K562 (cell line): ENCODE measurements around the gene SALL2. TPM values are rescaled to one million over a fixed set of nuclear protein-coding genes. Genes with fewer than 3 reads are reported as not detected.

ENCODE experiments used
- CBFB ChIP-seq: sonication (generic); formaldehyde crosslinking; IDR thresholded peaks from 2 replicates; pipeline ENCODE4 v1.4.0; 2020; ENCODE audit warnings: mild to moderate bottlenecking, missing genetic modification reagents
- FOXK2 ChIP-seq, 2 experiments: fragments of 450-650 bp; IDR thresholded peaks in 1 of 2; conservative IDR thresholded peaks in 1 of 2; 2 replicates each; pipeline ENCODE4 v1.6.1; 2016; ENCODE audit warnings: low read depth in 2 of 2, mild to moderate bottlenecking in 1 of 2
- HNRNPH1 ChIP-seq: fragments of 200-400 bp; formaldehyde crosslinking; optimal IDR thresholded peaks from 2 replicates; pipeline ENCODE3; 2017; ENCODE audit warnings: low read depth, mild to moderate bottlenecking, low read length, moderate library complexity
- IFI16 ChIP-seq: fragments of 250-450 bp; sonication (Bioruptor Pico); IDR thresholded peaks from 2 replicates; pipeline ENCODE4 v2.1.2; 2022; ENCODE audit warnings: mild to moderate bottlenecking, inconsistent platforms
- ILK ChIP-seq: fragments of 450-650 bp; IDR thresholded peaks from 2 replicates; pipeline ENCODE4 v1.6.1; 2016; ENCODE audit warnings: missing genetic modification characterization, low read depth, mild to moderate bottlenecking, missing compliant biosample characterization, moderate library complexity, borderline replicate concordance
- KLF10 ChIP-seq: fragments of 250-450 bp; sonication (Bioruptor Pico); IDR thresholded peaks from 2 replicates; pipeline ENCODE4 v1.6.1; 2021; ENCODE audit warnings: matching md5 sums
- KLF6 ChIP-seq: fragments of 250-450 bp; sonication (Bioruptor Pico); IDR thresholded peaks from 2 replicates; pipeline ENCODE4 v1.4.0; 2020; ENCODE audit warnings: mild to moderate bottlenecking, moderate library complexity, borderline replicate concordance
- MEF2A ChIP-seq: IDR thresholded peaks from 2 replicates; pipeline ENCODE4 v1.6.1; 2011; ENCODE audit warnings: low read depth, mild to moderate bottlenecking, low read length, moderate library complexity; ENCODE audit not compliant: control insufficient read depth
- NFIX ChIP-seq: fragments of 250-450 bp; sonication (Bioruptor Pico); IDR thresholded peaks from 2 replicates; pipeline ENCODE4 v1.4.0; 2020; ENCODE audit warnings: low read depth, mild to moderate bottlenecking, moderate library complexity
- NR2C1 ChIP-seq, 2 experiments: fragments of 450-650 bp; IDR thresholded peaks; 2 replicates each; pipeline ENCODE4 v1.6.1; 2017; ENCODE audit warnings: mild to moderate bottlenecking in 2 of 2, antibody characterized with exemption in 1 of 2, inconsistent platforms in 1 of 2, missing compliant biosample characterization in 1 of 2, missing genetic modification characterization in 1 of 2
- NR2C2 ChIP-seq, 2 experiments: fragments of 200-800 bp in 1 of 2; sonication (Bioruptor generic) in 1 of 2; sonication (generic) in 1 of 2; formaldehyde crosslinking in 1 of 2; IDR thresholded peaks; 2 replicates each; pipeline versions ENCODE4 v1.6.1 to v1.8.0; 2016 to 2022; ENCODE audit warnings: mild to moderate bottlenecking in 1 of 2, missing compliant biosample characterization in 1 of 2, missing genetic modification characterization in 1 of 2, missing genetic modification reagents in 1 of 2
- TBL1XR1 ChIP-seq, 2 experiments: IDR thresholded peaks; 2 replicates each; pipeline ENCODE4 v1.6.1; 2012; ENCODE audit warnings: improper control_type of control experiment in 2 of 2, low read length in 2 of 2, mild to moderate bottlenecking in 1 of 2
- ZNF224 ChIP-seq: sonication (generic); formaldehyde crosslinking; IDR thresholded peaks from 2 replicates; pipeline ENCODE4 v1.8.0; 2022; ENCODE audit warnings: mild to moderate bottlenecking, missing genetic modification reagents
- ZNF408 ChIP-seq: fragments of 250-450 bp; sonication (Bioruptor Pico); IDR thresholded peaks from 2 replicates; pipeline ENCODE4 v1.4.0; 2020; ENCODE audit warnings: low read depth, mild to moderate bottlenecking, moderate library complexity
- polyA plus RNA-seq, 8 experiments: library from polyadenylated mRNA; depleted of rRNA in 4 of 8; stranded (reverse) in 5 of 8; unstranded in 3 of 8; fragments of >200 nt; fragmentation: Nextera tagmentation in 2 of 8; fragmentation: Illumina TruSeq in 1 of 8; extraction: Ambion mirVana in 2 of 8; extraction: Trizol in 1 of 8; gene quantifications; 2 replicates each; pipeline versions ENCODE4 v1.2.1 to v1.2.3, GENCODE V29; 2011 to 2014; ENCODE audit warnings: inconsistent platforms in 1 of 8, missing spikeins in 1 of 8
- total RNA-seq, 7 experiments: library from RNA; depleted of rRNA in 6 of 7; stranded (reverse); fragments of >200 nt in 6 of 7; fragmentation: Illumina TruSeq in 2 of 7; extraction: Trizol in 2 of 7; gene quantifications; 2 replicates each; pipeline versions ENCODE4 v1.2.1 to v1.2.3, GENCODE V29; 2011 to 2021; ENCODE audit warnings: low replicate concordance in 1 of 7
- TF ChIP-seq, protein P1 (sequence below): fragments of 450-650 bp; IDR thresholded peaks from 2 replicates; pipeline ENCODE4 v1.6.1; 2017; ENCODE audit warnings: antibody characterized with exemption
- TF ChIP-seq, protein P2 (sequence below), 2 experiments: fragments of 250-450 bp in 1 of 2; fragments of 450-650 bp in 1 of 2; sonication (Bioruptor Pico) in 1 of 2; IDR thresholded peaks; 2 replicates each; pipeline versions ENCODE4 v1.6.1 to v1.8.0; 2016 to 2021; ENCODE audit warnings: mild to moderate bottlenecking in 2 of 2, moderate library complexity in 2 of 2, missing compliant biosample characterization in 1 of 2, missing genetic modification characterization in 1 of 2
- TF ChIP-seq, protein P3 (sequence below): conservative IDR thresholded peaks from 2 replicates; pipeline ENCODE4 v1.6.1; 2011; ENCODE audit warnings: low read depth, mild to moderate bottlenecking, low read length; ENCODE audit not compliant: control insufficient read depth
- TF ChIP-seq, protein P4 (sequence below): sonication (generic); formaldehyde crosslinking; IDR thresholded peaks from 2 replicates; pipeline ENCODE4 v1.5.0; 2020; ENCODE audit warnings: missing genetic modification reagents
- TF ChIP-seq, protein P5 (sequence below): sonication (generic); formaldehyde crosslinking; IDR thresholded peaks from 2 replicates; pipeline ENCODE4 v1.8.0; 2022; ENCODE audit warnings: mild to moderate bottlenecking, missing genetic modification reagents

The SALL2 gene
- total and polyA plus RNA-seq, 9 of the 15 experiments (the other 6 are each of a cell fraction or from before 2014, with no cell fraction given) = 6.6 to 30.4 (median 12.9) TPM

DNA sequence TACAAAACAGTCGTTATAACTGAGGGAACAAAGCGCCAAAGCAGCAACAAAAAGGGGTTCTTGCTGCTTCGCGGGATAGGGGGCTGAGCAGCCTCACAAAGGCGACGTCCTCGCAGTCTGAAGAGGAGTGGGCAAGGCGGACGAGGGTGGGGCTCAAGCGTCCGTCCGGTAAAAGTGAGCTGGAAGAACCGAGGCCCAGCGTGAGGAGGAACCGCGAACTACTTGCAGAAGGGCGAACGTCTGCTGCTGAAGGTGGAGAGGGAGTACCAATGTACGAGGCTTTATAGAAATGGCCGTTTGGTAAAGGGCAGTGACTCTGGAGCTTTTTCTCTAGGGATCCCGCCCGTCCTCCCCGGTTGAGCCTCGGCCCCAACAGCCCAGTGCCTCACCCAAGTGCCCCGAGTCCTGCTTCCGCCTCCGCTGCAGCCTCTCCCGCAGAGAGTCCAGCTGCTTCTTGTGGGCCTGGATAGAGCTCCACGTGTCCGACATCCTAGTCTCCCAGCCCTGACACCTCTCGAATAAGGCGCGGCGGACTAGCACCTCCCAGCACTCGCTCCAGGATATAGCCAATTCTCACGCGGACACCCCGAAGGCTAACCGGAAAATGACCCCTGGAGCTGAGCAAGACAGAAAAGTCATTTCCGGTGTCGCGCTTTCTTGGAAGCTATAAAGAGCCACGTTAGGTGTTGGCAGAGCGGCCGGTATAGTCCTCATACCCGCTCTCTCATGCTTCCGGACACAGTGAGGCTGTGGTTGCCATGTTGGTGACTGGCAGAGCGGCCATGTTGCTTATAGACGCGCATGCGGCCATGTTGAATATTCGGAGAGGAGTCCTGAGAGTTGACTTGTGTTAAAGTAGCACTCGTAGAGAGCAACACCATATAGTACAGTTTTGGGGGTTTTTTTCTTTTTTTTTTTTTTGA is 15.2 kb downstream of the SALL2 start, which contains the start of gene METTL3 (continued):
- TF ChIP-seq HNRNPH1 (no peak), KLF10 (no peak), NR2C1 (IDR thresholded peaks at IDR 0.05) (peak; percentile 97), NR2C1 (tag; IDR thresholded peaks at IDR 0.05) (peak; percentile 98), ZNF408 (CRISPR knock-in tag) (no peak), IFI16 (CRISPR knock-in tag) (no peak), KLF6 (CRISPR knock-in tag) (no peak), MEF2A (no peak), ILK (tag) (no peak), CBFB (CRISPR knock-in tag) (no peak), NR2C2 (CRISPR knock-in tag; IDR thresholded peaks at IDR 0.05) (peak; percentile 92), NR2C2 (tag; IDR thresholded peaks at IDR 0.05) (peak; percentile 99), TBL1XR1 (IDR thresholded peaks at IDR 0.05; ENCODE audit: low read length in 2 of 2) (peak in 1 of 2 experiments; percentile 38; a peak in 1 of 4 replicates), ZNF224 (no peak), FOXK2 (conservative IDR thresholded peaks at IDR 0.05 in 1 of 2, IDR thresholded peaks at IDR 0.05 in 1 of 2; ENCODE audit: low read depth in 2 of 2) (peak; percentile 94 to 95), NFIX (CRISPR knock-in tag) (no peak)
- TF ChIP-seq, protein P1, sequence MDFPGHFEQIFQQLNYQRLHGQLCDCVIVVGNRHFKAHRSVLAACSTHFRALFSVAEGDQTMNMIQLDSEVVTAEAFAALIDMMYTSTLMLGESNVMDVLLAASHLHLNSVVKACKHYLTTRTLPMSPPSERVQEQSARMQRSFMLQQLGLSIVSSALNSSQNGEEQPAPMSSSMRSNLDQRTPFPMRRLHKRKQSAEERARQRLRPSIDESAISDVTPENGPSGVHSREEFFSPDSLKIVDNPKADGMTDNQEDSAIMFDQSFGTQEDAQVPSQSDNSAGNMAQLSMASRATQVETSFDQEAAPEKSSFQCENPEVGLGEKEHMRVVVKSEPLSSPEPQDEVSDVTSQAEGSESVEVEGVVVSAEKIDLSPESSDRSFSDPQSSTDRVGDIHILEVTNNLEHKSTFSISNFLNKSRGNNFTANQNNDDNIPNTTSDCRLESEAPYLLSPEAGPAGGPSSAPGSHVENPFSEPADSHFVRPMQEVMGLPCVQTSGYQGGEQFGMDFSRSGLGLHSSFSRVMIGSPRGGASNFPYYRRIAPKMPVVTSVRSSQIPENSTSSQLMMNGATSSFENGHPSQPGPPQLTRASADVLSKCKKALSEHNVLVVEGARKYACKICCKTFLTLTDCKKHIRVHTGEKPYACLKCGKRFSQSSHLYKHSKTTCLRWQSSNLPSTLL = no peak
- TF ChIP-seq, protein P2, sequence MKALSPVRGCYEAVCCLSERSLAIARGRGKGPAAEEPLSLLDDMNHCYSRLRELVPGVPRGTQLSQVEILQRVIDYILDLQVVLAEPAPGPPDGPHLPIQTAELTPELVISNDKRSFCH (CRISPR knock-in tag; IDR thresholded peaks at IDR 0.05) = no peak
- TF ChIP-seq, protein P2 (tag; IDR thresholded peaks at IDR 0.05) = no peak
- TF ChIP-seq, protein P3, sequence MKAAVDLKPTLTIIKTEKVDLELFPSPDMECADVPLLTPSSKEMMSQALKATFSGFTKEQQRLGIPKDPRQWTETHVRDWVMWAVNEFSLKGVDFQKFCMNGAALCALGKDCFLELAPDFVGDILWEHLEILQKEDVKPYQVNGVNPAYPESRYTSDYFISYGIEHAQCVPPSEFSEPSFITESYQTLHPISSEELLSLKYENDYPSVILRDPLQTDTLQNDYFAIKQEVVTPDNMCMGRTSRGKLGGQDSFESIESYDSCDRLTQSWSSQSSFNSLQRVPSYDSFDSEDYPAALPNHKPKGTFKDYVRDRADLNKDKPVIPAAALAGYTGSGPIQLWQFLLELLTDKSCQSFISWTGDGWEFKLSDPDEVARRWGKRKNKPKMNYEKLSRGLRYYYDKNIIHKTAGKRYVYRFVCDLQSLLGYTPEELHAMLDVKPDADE = peak; percentile 46
- TF ChIP-seq, protein P4, sequence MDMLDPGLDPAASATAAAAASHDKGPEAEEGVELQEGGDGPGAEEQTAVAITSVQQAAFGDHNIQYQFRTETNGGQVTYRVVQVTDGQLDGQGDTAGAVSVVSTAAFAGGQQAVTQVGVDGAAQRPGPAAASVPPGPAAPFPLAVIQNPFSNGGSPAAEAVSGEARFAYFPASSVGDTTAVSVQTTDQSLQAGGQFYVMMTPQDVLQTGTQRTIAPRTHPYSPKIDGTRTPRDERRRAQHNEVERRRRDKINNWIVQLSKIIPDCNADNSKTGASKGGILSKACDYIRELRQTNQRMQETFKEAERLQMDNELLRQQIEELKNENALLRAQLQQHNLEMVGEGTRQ (CRISPR knock-in tag) = no peak
- TF ChIP-seq, protein P5, sequence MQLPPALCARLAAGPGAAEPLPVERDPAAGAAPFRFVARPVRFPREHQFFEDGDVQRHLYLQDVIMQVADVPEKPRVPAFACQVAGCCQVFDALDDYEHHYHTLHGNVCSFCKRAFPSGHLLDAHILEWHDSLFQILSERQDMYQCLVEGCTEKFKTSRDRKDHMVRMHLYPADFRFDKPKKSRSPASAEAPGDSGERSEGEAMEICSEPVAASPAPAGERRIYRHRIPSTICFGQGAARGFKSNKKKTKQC = no peak; the same call in 1 of the 2 replicates
